Naive thymus-derived CD4-positive, alpha-beta T cell (primary cell): Measurements from ENCODE around the gene ADGRG1. TPM values are rescaled to one million over a fixed set of nuclear protein-coding genes. Genes with fewer than 3 reads are reported as not detected.
"Not testable (repeated sequence)": the region's sequence is repeated elsewhere in the genome, so short reads cannot be mapped to it uniquely, and the experiment has no call there.

Source experiments
- ATAC-seq: fragments of 150-1000 bp; cut with Tn5 transposase; 2 replicates; pipeline ENCODE4 v1.10.0; 2021; ENCODE audit warnings: mild to moderate bottlenecking, moderate library complexity
- CTCF ChIA-PET: fragments of 350-600 bp; sonication (Branson Sonifier 250); formaldehyde crosslinking; loops from one replicate; lab custom pipeline; 2021; ENCODE audit warnings: antibody characterized with exemption; lab: Charles Lee
- POLR2A ChIA-PET: fragments of 350-600 bp; sonication (Branson Sonifier 250); formaldehyde crosslinking; loops from one replicate; lab custom pipeline; 2021; ENCODE audit warnings: antibody characterized with exemption, inconsistent platforms; lab: Charles Lee
- DNase-seq, 9 donors: peaks; one replicate each; pipeline versions ENCODE4 v3.0.0 to v3.0.0-alpha.2; 2020 to 2022; ENCODE audit warnings: mixed read lengths in 1 of 9
- H3K27ac ChIP-seq: one replicate; pipeline ENCODE4 v1.7.0; 2013; ENCODE audit warnings: mild to moderate bottlenecking, low read depth, low read length, moderate library complexity
- H3K27me3 ChIP-seq, 2 donors: one replicate each; pipeline ENCODE4 v1.7.0; 2013; ENCODE audit warnings: low read length in 2 of 2, mild to moderate bottlenecking in 2 of 2, moderate library complexity in 2 of 2; ENCODE audit not compliant: control insufficient read depth in 2 of 2, insufficient read depth in 2 of 2
- H3K36me3 ChIP-seq, 3 experiments: 1 replicate in 2 of 3; 2 replicates in 1 of 3; pipeline ENCODE4 v1.7.0; 2013; ENCODE audit warnings: low read length in 3 of 3, mild to moderate bottlenecking in 3 of 3, moderate library complexity in 1 of 3; ENCODE audit not compliant: insufficient read depth in 3 of 3, control insufficient read depth in 2 of 3
- H3K4me1 ChIP-seq, 2 donors: one replicate each; pipeline ENCODE4 v1.7.0; 2013; ENCODE audit warnings: low read length in 2 of 2, mild to moderate bottlenecking in 2 of 2, moderate library complexity in 1 of 2; ENCODE audit not compliant: control insufficient read depth in 2 of 2, insufficient read depth in 2 of 2
- H3K4me3 ChIP-seq: 2 replicates; pipeline ENCODE4 v1.7.0; 2013; ENCODE audit warnings: mild to moderate bottlenecking, low read length
- H3K9me3 ChIP-seq, 3 experiments: 1 replicate in 2 of 3; 2 replicates in 1 of 3; pipeline ENCODE4 v1.7.0; 2013; ENCODE audit warnings: low read length in 3 of 3; ENCODE audit not compliant: control insufficient read depth in 2 of 3
- H3K27ac Mint-ChIP-seq, 9 donors: one replicate each; pipeline ENCODE4 v1.8.0; 2020 to 2022; ENCODE audit warnings: mixed read lengths in 9 of 9, mild to moderate bottlenecking in 8 of 9, moderate library complexity in 5 of 9, inconsistent platforms in 2 of 9
- H3K27me3 Mint-ChIP-seq, 5 donors: one replicate each; pipeline ENCODE4 v1.8.0; 2021 to 2022; ENCODE audit warnings: mixed read lengths in 5 of 5, mild to moderate bottlenecking in 1 of 5
- H3K36me3 Mint-ChIP-seq, 5 donors: one replicate each; pipeline ENCODE4 v1.8.0; 2020 to 2022; ENCODE audit warnings: mixed read lengths in 5 of 5, mild to moderate bottlenecking in 3 of 5, inconsistent platforms in 1 of 5
- H3K4me1 Mint-ChIP-seq, 7 donors: one replicate each; pipeline ENCODE4 v1.8.0; 2020 to 2022; ENCODE audit warnings: mixed read lengths in 7 of 7, mild to moderate bottlenecking in 3 of 7, inconsistent platforms in 1 of 7
- H3K4me3 Mint-ChIP-seq, 10 donors: one replicate each; pipeline ENCODE4 v1.8.0; 2020 to 2022; ENCODE audit warnings: mild to moderate bottlenecking in 10 of 10, mixed read lengths in 10 of 10, moderate library complexity in 6 of 10, inconsistent platforms in 2 of 10
- H3K9me3 Mint-ChIP-seq, 11 donors: one replicate each; pipeline ENCODE4 v1.8.0; 2020 to 2022; ENCODE audit warnings: mixed read lengths in 11 of 11, mild to moderate bottlenecking in 4 of 11, inconsistent platforms in 1 of 11, moderate library complexity in 1 of 11
- intact Hi-C, 2 donors: fragments of 100-400 bp; cut with micrococcal nuclease; formaldehyde crosslinking; loops; one replicate each; pipeline ENCODE4 v1.15.1; 2023
- polyA plus RNA-seq, 2 donors: library from polyadenylated mRNA; unstranded; fragments of 300-500 nt; fragmentation: Illumina TruSeq; gene quantifications; one replicate each; pipeline ENCODE4 v1.2.3, GENCODE V29; 2021
- total RNA-seq, 6 experiments: library from RNA in 5 of 6; stranded (reverse) in 5 of 6; gene quantifications; 1 replicate in 5 of 6; 2 replicates in 1 of 6; pipeline ENCODE4 v1.2.3 and lab custom pipeline; 2021 to 2026

Gene ADGRG1
- total and polyA plus RNA-seq, 7 experiments from 2014 or later: 0.07 to 96.0 (median 1.5) TPM

GRCh38 chr16:57671451-57671850 lies 43.0 kb downstream of the ADGRG1 start:
- peaks cover 0 to 31% (median 0%) of the 10 kb centered on the region in 5 donors for H3K27me3 Mint-ChIP-seq
- CTCF ChIA-PET, POLR2A ChIA-PET, H3K27ac ChIP-seq, H3K36me3 Mint-ChIP-seq, H3K27me3 ChIP-seq, H3K4me1 ChIP-seq, H3K4me3 ChIP-seq, H3K9me3 Mint-ChIP-seq, H3K4me3 Mint-ChIP-seq, H3K27ac Mint-ChIP-seq, DNase-seq, ATAC-seq, H3K9me3 ChIP-seq, H3K36me3 ChIP-seq, H3K4me1 Mint-ChIP-seq, intact Hi-C loops: not testable (repeated sequence)

- Mint-ChIP-seq H3K4me3 (no peak overlapping the region), H3K27me3 (peaks cover 0 to 33% (median 0%) of the 10 kb centered on the region in 5 donors), H3K4me1 (peaks cover 0 to 10% (median 3%) of the 10 kb centered on the region in 7 donors), H3K27ac (no peak overlapping the region), H3K36me3 (no peaks in the 10 kb centered on the region), H3K9me3 (no peaks in the 10 kb centered on the region)
- H3K27me3 ChIP-seq: no peaks in the 10 kb centered on the region
- intact Hi-C loops: no loop called here
- POLR2A ChIA-PET: no interaction called here
- no peak overlapping the region for H3K27ac ChIP-seq
- no peaks in the 10 kb centered on the region for H3K9me3 ChIP-seq
- DNase-seq (no peak), ATAC-seq (no peak)
- CTCF ChIA-PET: no interaction called here
- no peaks in the 10 kb centered on the region for H3K36me3 ChIP-seq
- no peaks in the 10 kb centered on the region for H3K4me1 ChIP-seq
- no peak overlapping the region for H3K4me3 ChIP-seq
Measured at GRCh38 chr16:57672416-57672815, 44.0 kb downstream of the ADGRG1 start.

DNA sequence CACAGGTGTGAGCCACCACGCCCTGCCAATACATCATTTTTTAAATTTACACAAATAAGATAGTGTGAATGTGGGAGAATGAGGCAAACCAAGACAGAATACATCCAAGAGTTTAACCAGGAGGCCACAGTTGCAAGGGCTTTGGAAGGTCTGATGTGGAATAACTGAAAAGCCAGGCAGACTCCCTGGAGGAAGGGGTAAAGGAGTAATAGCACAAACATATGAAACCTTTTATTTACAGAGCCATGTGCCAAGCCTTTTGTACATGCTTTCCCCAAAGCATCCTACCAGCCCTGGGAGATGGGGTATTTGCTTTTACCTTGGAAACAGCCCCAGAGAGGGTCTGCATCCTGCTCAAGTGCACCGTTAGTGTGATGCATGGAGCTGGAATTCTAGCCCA lies 44.4 kb downstream of the ADGRG1 start:
- Histone ChIP-seq H3K4me3 (no peak overlapping the region), H3K27me3 (no peaks in the 10 kb centered on the region), H3K4me1 (no peaks in the 10 kb centered on the region), H3K27ac (no peak overlapping the region), H3K9me3 (no peaks in the 10 kb centered on the region), H3K36me3 (no peaks in the 10 kb centered on the region)
- ChIA-PET CTCF (no interaction called here), POLR2A (no interaction called here)
- Mint-ChIP-seq H3K27me3 (peaks cover 0 to 35% (median 0%) of the 10 kb centered on the region in 5 donors), H3K27ac (peak overlapping the region in 1 of 9 donors; percentile 10), H3K4me3 (no peak overlapping the region), H3K36me3 (no peaks in the 10 kb centered on the region), H3K9me3 (no peaks in the 10 kb centered on the region), H3K4me1 (peaks cover 0 to 10% (median 3%) of the 10 kb centered on the region in 7 donors)
- DNase-seq: no peak
- no peak for ATAC-seq
- intact Hi-C loops: no loop called here

- peaks cover 0 to 28% (median 0%) of the 10 kb centered on the region in 5 donors for H3K27me3 Mint-ChIP-seq
- H3K36me3 Mint-ChIP-seq: no peaks in the 10 kb centered on the region
- Histone ChIP-seq H3K27ac (no peak overlapping the region), H3K4me3 (no peak overlapping the region), H3K9me3 (no peaks in the 10 kb centered on the region), H3K4me1 (no peaks in the 10 kb centered on the region), H3K36me3 (no peaks in the 10 kb centered on the region), H3K27me3 (no peaks in the 10 kb centered on the region)
- ATAC-seq: no peak
- H3K4me3 Mint-ChIP-seq: no peak overlapping the region
- CTCF ChIA-PET: no interaction called here
- peaks cover 0 to 8% (median 0%) of the 10 kb centered on the region in 7 donors for H3K4me1 Mint-ChIP-seq
- DNase-seq: no peak
- H3K9me3 Mint-ChIP-seq: no peaks in the 10 kb centered on the region
- POLR2A ChIA-PET: no interaction called here
- no peak overlapping the region for H3K27ac Mint-ChIP-seq
- intact Hi-C loops: no loop called here
Measured at GRCh38 chr16:57675741-57676551, 47.5 kb downstream of the ADGRG1 start.

DNA sequence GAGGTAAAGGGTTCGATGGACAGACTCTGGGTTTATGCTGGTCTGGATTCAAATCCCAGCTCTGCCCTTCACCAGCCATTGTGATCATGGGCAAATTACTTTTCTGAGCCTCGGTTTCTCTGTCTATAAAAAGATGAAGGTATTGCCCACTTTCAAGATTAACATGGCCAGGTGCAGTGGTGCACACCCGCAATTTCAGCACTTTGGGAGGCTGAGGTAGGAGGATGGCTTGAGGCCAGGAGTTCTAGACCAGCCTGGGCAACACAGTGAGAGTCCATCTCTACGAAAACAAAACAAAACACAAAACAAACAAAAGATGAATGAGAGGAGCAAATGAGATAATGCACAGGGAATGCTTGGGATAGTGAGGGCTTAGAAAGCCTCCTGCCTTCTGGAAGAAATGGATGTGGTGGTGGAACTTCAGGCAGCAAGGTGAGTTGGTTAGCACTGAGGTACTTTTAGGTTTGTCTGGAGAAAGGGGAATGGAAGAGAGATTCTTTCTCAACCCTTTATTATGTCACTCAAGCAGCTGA lies 48.2 kb downstream of the ADGRG1 start:
- intact Hi-C loops: no loop called here
- DNase-seq (no peak), ATAC-seq (no peak)
- ChIA-PET CTCF (no interaction called here), POLR2A (no interaction called here)
- H3K27ac ChIP-seq: no peak overlapping the region
- H3K9me3 ChIP-seq: no peaks in the 10 kb centered on the region
- no peaks in the 10 kb centered on the region for H3K36me3 ChIP-seq
- no peaks in the 10 kb centered on the region for H3K4me1 ChIP-seq
- no peak overlapping the region for H3K4me3 ChIP-seq
- H3K4me3 Mint-ChIP-seq: no peak overlapping the region
- no peaks in the 10 kb centered on the region for H3K9me3 Mint-ChIP-seq
- no peaks in the 10 kb centered on the region for H3K27me3 ChIP-seq
- H3K36me3 Mint-ChIP-seq: no peaks in the 10 kb centered on the region
- H3K27me3 Mint-ChIP-seq: peaks cover 0 to 24% (median 0%) of the 10 kb centered on the region in 5 donors
- H3K27ac Mint-ChIP-seq: peak overlapping the region in 1 of 9 donors; percentile 34
- peaks cover 0 to 8% (median 0%) of the 10 kb centered on the region in 7 donors for H3K4me1 Mint-ChIP-seq

DNA sequence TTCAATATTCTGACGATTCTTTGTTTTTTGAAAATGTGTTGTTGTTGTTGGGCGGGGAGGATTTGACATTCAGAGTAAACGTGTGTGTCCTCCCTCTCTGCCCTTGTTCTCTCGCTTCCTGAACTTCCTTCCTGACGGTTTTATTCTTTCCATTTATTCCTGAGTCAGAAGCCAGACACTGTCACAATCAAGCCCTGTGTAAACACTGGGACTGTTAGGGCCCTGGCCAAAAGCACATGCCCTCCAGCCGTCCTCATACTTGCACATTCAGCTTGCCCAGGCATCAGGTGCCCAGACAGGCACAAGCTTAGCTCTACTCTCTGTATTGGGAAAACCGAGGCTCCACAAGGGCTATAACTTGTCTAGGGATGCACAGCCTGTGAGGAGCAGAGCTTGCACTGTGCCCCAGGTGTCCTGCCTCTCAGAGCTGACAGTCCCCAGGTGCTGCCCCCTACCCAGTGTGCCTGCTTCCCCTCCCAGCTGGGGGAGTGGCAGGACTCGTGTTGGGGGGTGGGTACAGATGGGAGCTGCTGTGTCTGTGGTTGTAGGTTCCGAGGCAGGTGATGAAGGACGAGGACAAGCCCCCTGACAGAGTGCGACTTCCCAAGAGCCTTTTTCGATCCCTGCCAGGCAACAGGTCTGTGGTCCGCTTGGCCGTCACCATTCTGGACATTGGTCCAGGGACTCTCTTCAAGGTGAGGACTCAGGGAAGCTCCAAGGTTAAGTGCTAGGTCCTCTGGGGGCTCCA lies 49.4 kb downstream of the ADGRG1 start:
- Mint-ChIP-seq H3K4me3 (no peak overlapping the region), H3K27ac (no peak overlapping the region), H3K36me3 (no peaks in the 10 kb centered on the region), H3K27me3 (peaks cover 0 to 19% (median 0%) of the 10 kb centered on the region in 5 donors), H3K9me3 (no peaks in the 10 kb centered on the region), H3K4me1 (peaks cover 0 to 8% (median 0%) of the 10 kb centered on the region in 7 donors)
- POLR2A ChIA-PET: interaction anchor here (1.1 kb wide), 1 partner anchor 30 kb away, joined by 3 read pairs; no protein-coding TSS in a partner anchor
- H3K36me3 ChIP-seq: no peaks in the 10 kb centered on the region
- ATAC-seq: no peak
- H3K9me3 ChIP-seq: no peaks in the 10 kb centered on the region
- H3K27me3 ChIP-seq: no peaks in the 10 kb centered on the region
- H3K4me3 ChIP-seq: no peak overlapping the region
- CTCF ChIA-PET: interaction anchor here (1.3 kb wide), 1 partner anchor 30 kb away, joined by 3 read pairs; no protein-coding TSS in a partner anchor
- no peak overlapping the region for H3K27ac ChIP-seq
- no peaks in the 10 kb centered on the region for H3K4me1 ChIP-seq
- no peak for DNase-seq
- intact Hi-C loops: no loop called here
